HG03066 (cell line): ENCODE measurements around the gene PRKN.

Source experiments
- ATAC-seq: cut with Tn5 transposase; IDR thresholded peaks from one replicate; pipeline ENCODE4 v1.9.1; 2021; ENCODE audit warnings: low read depth; ENCODE audit not compliant: unreplicated experiment

PRKN gene

GRCh38 chr6:161792851-161793493 is 934.6 kb downstream of the PRKN start:
- no peak for ATAC-seq

DNA sequence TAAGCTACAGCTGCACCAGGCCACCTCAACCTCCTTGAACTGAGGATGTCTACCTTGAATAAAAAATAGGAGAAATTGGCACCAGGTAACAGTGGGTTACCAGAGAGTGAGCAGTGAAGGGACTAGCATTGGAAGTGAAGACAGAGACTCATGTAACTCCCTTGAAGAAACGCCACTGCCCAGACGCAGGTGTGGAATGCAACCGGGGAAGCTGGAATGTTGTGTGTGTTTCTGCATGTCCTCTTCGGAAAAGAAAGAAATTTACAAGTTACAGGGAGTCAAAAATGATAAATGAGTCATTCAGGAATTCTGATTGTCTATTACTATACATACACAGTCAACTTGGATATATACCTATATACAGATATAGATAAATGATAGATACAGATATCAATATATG is 939.0 kb downstream of the PRKN start:
- no peak for ATAC-seq

GRCh38 chr6:161772176-161772575 is 955.4 kb downstream of the PRKN start:
- no peak for ATAC-seq

GRCh38 chr6:161761966-161762365 is 965.6 kb downstream of the PRKN start:
- no peak for ATAC-seq

GRCh38 chr6:161755080-161755479 is 972.5 kb downstream of the PRKN start:
- no peak for ATAC-seq

- ATAC-seq, result no peak
Observed at GRCh38 chr6:161750686-161751085, 976.9 kb downstream of the PRKN start.

GRCh38 chr6:161749576-161749975 is 978.0 kb downstream of the PRKN start:
- no peak for ATAC-seq

DNA sequence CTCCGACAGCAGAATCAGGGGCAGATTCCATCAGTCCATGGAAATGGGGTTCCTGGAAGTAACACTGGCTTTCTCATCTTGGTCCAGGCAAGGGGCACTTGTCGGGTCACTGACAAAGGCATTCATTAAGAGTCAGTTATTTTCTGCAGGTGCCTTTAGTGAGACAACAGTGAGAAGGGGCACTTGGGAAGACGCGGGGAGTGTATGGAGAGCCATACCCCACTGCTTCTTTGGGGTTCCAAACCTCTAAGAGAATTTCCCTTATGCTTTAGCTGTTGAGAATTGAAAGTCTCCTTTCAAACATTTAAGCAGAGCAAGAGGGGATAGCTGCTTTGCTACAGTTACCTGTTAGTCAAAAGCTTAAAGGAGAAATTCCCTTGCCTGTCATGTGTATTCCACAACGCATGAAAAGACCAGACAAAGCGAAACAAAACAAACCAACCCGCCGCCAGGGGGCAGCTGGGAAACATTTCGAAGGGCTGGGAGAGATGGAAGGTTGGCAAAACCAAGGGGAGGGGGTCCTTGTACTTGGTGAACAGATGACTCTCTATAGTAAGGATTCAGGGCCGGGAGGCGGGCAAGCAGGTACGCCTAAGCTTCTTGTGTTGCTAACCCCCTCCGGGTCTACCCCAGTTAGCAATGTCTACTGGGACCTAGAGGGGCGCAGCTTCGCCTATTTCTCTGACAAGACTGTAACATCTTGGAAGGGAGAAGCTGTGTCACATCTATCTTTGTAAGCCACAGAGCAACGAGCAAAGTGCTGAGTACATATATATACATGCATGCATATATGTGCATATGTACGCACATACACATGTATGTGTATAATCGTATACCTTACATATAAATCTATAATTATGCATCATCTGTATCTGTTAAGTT is 978.8 kb downstream of the PRKN start:
- ATAC-seq, result no peak

DNA sequence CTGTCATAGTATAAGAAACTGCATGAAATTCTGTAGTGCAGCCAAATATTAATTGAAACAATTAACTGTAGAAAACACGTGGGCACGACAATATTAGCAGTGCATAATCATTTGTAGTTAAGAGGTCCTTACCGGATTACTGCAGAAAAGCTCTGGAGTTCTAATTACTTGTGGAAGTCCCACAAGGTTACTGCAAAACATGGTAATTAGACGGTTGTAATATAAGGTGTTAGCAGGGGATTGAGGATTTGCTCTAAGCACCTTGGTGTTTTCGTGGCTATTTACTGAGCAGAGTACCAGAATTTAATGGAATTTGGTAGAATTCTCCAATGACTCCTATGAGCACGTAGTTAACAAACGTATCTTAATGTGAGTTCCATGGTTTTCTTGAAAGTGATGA is 980.1 kb downstream of the PRKN start:
- no peak for ATAC-seq

DNA sequence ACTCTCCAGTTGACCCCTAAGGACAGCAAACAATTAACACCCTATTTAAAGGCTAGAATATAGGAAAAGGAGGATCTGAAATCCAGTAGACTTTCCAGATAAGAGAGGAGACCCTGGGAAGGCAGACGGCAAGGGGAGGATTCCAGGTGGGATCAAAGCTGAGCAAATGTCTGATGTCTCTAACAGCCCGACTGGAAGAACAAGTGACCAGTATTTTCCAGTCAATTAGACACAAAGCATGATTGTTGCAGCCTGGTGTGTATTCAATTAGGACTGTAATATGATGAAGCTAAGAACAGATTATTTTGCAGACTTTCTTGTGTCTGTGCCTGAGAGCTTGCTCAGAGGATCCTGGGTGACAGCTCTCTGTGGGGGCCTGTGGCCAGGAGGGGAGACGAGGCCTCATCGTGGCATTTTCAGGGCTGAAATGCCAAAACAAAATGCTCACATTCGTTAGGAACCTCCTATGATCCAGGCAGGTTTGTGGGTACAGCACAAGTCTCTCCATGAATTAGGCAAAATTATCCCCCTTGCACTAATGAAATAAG is 981.9 kb downstream of the PRKN start:
- ATAC-seq, result no peak

DNA sequence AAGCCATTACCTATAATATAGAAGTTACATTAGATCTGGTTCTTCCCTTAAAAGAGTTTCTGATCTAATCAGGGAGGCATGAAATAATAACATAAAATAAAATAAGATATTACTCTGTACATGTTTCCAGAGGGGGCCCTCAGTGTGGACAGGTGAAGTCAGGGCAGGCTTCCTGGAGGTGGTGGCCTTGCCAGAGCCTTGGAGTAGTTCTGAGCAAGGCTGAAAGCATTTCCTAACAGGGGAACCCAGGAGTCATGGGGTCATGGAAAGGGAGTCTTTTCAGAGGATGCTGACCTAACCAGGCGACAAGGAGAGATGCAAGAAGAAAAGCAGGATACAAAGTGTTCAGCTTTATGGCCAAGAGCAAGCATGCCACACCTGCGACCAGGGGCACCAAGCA is 982.4 kb downstream of the PRKN start:
- ATAC-seq, result no peak

- no peak for ATAC-seq
Observed at GRCh38 chr6:161744211-161745067, 983.1 kb downstream of the PRKN start.

- no peak for ATAC-seq
Observed at GRCh38 chr6:161743509-161744178, 983.9 kb downstream of the PRKN start.

DNA sequence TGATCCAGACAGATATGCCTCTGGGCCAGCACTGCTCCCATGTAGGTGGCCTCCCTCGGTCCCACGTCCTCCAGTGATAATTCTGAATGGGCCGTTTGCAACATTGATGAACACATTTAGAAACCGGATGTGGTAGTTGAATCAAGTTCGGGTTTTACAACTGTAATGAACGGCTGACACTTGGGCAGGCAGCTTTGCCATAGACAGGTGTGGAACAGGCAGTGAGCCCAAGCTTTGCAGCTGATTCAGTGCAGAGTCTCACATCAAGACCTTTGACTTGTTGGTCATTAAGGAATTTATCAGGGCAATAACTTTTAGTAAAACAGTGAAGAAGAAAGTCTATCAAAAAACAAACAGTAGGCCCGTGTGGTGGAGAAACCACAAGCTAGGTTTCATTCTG is 987.1 kb downstream of the PRKN start:
- ATAC-seq, result no peak

GRCh38 chr6:161736781-161737292 is 990.7 kb downstream of the PRKN start:
- ATAC-seq, result no peak

GRCh38 chr6:161736326-161736725 is 991.2 kb downstream of the PRKN start:
- no peak for ATAC-seq

- ATAC-seq, result no peak
Observed at GRCh38 chr6:161732594-161732993, 995.0 kb downstream of the PRKN start.

DNA sequence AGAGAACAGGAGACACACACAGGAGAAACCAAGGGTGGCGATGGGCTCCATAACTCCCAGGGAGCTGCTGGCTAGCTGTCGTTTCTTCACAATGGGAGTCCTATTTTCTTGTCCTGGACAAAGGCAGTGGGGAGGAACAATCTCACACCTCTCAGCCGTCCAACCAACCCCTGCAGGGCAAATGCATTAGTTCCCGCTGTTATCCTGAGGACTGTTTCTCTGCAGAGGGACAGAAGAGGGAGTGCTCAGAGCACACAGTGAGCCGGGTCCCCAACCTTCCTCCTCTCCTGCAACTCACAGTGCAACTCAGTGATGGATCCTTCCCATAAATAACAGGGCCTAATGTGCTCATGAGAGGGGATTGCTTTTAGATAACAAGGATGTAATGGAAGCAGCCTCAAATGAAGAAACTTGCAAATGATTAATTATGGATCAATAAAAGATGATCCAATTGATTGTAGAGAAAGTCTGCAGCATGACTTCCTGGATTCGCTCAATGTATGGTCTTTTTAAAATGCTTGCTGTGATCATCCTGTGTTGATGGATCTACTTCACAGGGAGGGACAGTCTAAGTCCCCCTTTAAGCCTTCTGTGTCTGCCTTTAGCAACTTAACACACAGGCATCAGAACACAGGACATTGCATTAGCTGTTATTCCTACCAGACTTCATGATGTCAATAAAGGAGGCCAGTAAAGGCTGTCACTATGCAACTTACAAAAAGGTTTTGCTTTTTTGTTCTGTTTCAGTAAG is 1000.3 kb downstream of the PRKN start:
- no peak for ATAC-seq

DNA sequence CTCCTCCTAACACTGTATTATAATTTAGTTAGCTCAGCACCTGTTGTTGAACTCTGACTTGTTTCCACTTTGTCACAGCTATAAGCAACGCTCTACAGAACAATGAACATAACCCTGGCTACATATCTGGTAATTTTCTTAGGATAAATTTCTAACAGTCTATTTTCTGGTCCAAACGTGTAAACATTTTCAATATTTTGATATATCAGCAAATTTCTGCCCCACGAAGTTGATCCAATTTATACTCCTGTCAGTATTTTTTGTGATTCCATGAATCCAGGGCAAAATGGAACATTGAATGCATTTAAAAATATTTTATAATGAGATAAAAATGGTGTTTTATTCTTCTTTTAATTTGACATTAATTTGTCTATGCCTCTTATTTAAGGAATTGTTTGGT is 1005.2 kb downstream of the PRKN start:
- ATAC-seq, result no peak
